ENCODE results near the gene GNGT2.
A peak's percentile ranks its signal among the peaks of the same experiment; 100 is the strongest.

Gene GNGT2

DNA sequence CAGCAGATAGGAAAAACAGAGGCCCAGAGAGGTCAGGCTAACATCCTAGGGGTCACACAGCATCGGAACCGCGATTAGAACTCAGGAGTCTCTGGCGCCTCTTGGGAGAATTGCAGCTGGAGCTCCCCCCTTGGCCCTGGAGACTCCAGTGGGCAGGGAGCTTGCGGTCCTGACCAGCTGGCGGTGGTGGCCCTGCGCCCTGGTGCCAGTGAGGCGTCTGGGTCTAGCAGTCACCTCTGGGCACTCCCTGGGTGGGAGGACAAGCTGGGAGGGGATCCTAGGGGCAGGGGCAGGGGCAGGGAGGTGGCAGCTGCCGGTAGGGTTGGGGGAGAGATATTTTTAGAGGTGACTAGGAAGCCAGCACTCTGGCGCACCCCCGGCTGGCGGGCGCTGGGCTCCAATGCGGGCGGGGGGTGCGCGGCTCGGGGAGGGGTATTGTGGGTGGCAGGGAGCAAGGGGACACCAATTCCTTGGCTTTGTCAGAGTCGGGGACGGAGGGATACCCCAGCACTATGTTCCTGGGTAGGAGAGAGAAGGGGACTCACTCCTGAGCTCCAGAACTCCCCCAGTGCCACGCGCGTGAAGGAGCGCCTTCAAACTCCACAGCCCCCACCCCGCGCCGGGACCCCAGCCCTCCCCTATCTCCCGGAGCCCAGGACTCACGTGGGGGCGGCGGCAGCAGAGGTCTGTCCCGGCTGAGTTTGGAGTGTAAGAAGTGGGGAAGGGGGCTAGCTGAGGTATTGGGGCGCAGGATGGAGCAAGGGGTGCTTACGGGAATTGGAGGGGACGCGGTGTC lies 19.6 kb upstream of the GNGT2 start:
- H3K4me1 ChIP-seq (ENCODE audit: insufficient read depth, low read length): peaks cover 14% of the 10 kb centered on the region
- H2AFZ ChIP-seq (ENCODE audit: low read depth, low read length): peak overlapping the region; percentile 38; the same call in 1 of the 2 replicates
- peak overlapping the region in 1 of 2 experiments; percentile 50; a peak in 2 of 4 replicates for H3K4me3 ChIP-seq (ENCODE audit: low read depth in 1 of 2, low read length in 2 of 2)
- no peaks in the 10 kb centered on the region for H3K36me3 ChIP-seq (ENCODE audit: insufficient read depth, low read length)
- peak overlapping the region; percentile 36 for H3K9ac ChIP-seq (ENCODE audit: low read depth, low read length)
- peak overlapping the region; percentile 73 for H3K4me2 ChIP-seq (ENCODE audit: insufficient read depth, low read length)
- peaks cover 18% of the 10 kb centered on the region for H3K27me3 ChIP-seq (ENCODE audit: insufficient read depth, low read length, poor library complexity)
- H3K9me3 ChIP-seq (ENCODE audit: insufficient read depth, low read length, severe bottlenecking): no peaks in the 10 kb centered on the region
- DNase-seq (no peak), ATAC-seq (ENCODE audit: insufficient read depth, low read depth) (no peak; the same call in 2 of the 3 replicates)
- H3K79me2 ChIP-seq (ENCODE audit: insufficient read depth, low read length): no peaks in the 10 kb centered on the region
- H4K20me1 ChIP-seq (ENCODE audit: insufficient read depth, low read length): peaks cover 4% of the 10 kb centered on the region; the same call in 1 of the 2 replicates
- H3K27ac ChIP-seq (ENCODE audit: low read length): no peak overlapping the region
- TF ChIP-seq, protein P1, sequence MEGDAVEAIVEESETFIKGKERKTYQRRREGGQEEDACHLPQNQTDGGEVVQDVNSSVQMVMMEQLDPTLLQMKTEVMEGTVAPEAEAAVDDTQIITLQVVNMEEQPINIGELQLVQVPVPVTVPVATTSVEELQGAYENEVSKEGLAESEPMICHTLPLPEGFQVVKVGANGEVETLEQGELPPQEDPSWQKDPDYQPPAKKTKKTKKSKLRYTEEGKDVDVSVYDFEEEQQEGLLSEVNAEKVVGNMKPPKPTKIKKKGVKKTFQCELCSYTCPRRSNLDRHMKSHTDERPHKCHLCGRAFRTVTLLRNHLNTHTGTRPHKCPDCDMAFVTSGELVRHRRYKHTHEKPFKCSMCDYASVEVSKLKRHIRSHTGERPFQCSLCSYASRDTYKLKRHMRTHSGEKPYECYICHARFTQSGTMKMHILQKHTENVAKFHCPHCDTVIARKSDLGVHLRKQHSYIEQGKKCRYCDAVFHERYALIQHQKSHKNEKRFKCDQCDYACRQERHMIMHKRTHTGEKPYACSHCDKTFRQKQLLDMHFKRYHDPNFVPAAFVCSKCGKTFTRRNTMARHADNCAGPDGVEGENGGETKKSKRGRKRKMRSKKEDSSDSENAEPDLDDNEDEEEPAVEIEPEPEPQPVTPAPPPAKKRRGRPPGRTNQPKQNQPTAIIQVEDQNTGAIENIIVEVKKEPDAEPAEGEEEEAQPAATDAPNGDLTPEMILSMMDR (IDR thresholded peaks at IDR 0.05; ENCODE audit: borderline replicate concordance, extremely low read depth, low read length, poor library complexity, severe bottlenecking): no peak
- peak; percentile 30 for TF ChIP-seq EZH2 (IDR thresholded peaks at IDR 0.05; ENCODE audit: borderline replicate concordance, low read depth, low read length, severe bottlenecking)

DNA sequence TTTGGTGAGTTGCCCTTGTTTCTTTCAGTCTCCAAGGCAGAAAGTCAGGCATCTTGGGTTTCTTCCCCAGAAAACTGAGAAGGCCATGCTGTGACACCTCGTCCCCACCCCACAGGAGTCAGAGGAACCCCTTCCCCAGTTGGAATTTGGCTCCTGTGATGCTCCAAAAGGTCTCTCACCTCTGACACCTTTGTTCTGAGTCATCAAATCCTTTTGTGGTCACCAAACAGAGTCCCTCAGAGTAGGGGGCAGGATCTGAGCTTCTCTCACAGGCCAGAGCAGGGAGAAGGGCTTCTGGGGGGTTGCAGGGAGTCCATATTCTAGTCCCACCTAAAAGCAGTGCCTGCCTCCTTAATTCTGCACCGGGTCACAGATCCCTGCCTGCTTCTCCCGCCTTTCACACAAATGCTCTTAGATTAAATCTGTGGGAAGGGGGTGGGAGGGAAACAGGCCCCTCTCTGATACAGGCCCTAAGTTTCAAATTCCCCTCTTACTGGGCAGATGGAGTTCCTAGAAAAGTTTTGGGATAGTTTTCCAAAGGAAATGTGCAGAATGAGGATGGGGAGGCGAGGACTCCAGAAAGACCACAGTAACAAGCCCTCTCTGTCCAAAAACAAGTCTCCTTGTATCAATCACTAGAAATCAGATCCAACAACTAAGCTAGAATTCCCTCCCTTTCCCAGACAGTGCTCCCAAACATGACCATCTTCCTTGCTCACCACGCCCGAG lies 18.9 kb upstream of the GNGT2 start:
- no peak for TF ChIP-seq EZH2 (IDR thresholded peaks at IDR 0.05; ENCODE audit: borderline replicate concordance, low read depth, low read length, severe bottlenecking)
- TF ChIP-seq, protein P1 (IDR thresholded peaks at IDR 0.05; ENCODE audit: borderline replicate concordance, extremely low read depth, low read length, poor library complexity, severe bottlenecking): no peak
- no peak for ATAC-seq (ENCODE audit: insufficient read depth, low read depth)
- DNase-seq: no peak
- Histone ChIP-seq H3K9me3 (ENCODE audit: insufficient read depth, low read length, severe bottlenecking) (no peaks in the 10 kb centered on the region), H3K79me2 (ENCODE audit: insufficient read depth, low read length) (no peaks in the 10 kb centered on the region), H2AFZ (ENCODE audit: low read depth, low read length) (no peak overlapping the region), H3K4me3 (ENCODE audit: low read depth in 1 of 2, low read length in 2 of 2) (no peak overlapping the region), H3K27me3 (ENCODE audit: insufficient read depth, low read length, poor library complexity) (peaks cover 18% of the 10 kb centered on the region), H3K36me3 (ENCODE audit: insufficient read depth, low read length) (no peaks in the 10 kb centered on the region), H3K4me1 (ENCODE audit: insufficient read depth, low read length) (peaks cover 14% of the 10 kb centered on the region), H3K4me2 (ENCODE audit: insufficient read depth, low read length) (no peak overlapping the region), H3K27ac (ENCODE audit: low read length) (no peak overlapping the region), H4K20me1 (ENCODE audit: insufficient read depth, low read length) (peaks cover 4% of the 10 kb centered on the region; the same call in 1 of the 2 replicates), H3K9ac (ENCODE audit: low read depth, low read length) (no peak overlapping the region)

DNA sequence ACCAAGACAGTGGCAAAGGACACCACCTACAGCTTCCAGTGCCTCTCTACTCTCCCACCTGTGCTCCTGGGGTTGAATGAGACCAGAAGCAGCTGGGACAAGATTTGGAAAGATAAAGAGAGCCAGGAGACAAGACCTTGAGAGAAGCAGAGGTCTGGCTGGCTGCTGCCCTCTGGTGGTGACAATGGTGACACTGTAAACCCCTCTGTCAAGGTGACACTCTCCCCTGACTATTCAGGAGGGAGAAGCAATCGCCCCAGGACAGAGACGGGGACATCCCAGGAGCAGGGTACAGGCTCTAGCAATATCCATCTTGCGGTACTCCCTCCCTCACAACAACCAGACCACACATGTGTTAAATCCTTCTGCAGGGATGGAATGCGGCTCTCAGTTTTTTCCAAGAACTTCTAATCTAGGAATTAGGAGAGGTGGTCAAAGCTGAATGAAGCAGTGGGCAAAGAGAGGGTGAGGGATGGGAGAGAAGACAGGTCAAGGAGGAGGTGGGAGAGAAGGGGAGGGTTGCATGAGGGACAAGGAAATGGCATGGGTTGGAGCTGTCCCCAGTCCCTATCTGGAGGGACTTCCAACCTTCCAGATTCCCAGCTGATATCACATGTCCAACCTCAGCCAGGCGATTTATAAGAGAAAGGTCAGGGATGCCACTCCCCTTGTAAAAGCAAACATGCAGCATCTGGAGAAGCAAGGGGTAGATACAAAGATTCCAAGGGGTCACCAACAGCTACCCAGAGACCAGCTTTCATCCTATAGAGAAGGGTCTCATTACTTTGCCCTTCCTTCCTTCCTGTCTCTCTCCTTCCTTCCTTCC lies 17.3 kb upstream of the GNGT2 start:
- H3K4me2 ChIP-seq (ENCODE audit: insufficient read depth, low read length): no peak overlapping the region
- H3K4me3 ChIP-seq (ENCODE audit: low read depth in 1 of 2, low read length in 2 of 2): no peak overlapping the region
- peak; percentile 76 for ATAC-seq (ENCODE audit: insufficient read depth, low read depth)

More for the DNA sequence above, 17.3 kb upstream of the GNGT2 start:
- TF ChIP-seq, protein P1 (IDR thresholded peaks at IDR 0.05; ENCODE audit: borderline replicate concordance, extremely low read depth, low read length, poor library complexity, severe bottlenecking): peak; percentile 91
- no peak for TF ChIP-seq EZH2 (IDR thresholded peaks at IDR 0.05; ENCODE audit: borderline replicate concordance, low read depth, low read length, severe bottlenecking)
- H3K27ac ChIP-seq (ENCODE audit: low read length): no peak overlapping the region
- H3K36me3 ChIP-seq (ENCODE audit: insufficient read depth, low read length): peaks cover 2% of the 10 kb centered on the region; the same call in 1 of the 2 replicates
- H3K9me3 ChIP-seq (ENCODE audit: insufficient read depth, low read length, severe bottlenecking): no peaks in the 10 kb centered on the region
- peaks cover 18% of the 10 kb centered on the region for H3K27me3 ChIP-seq (ENCODE audit: insufficient read depth, low read length, poor library complexity)
- peak; percentile 80 for DNase-seq
- H4K20me1 ChIP-seq (ENCODE audit: insufficient read depth, low read length): peaks cover 4% of the 10 kb centered on the region; the same call in 1 of the 2 replicates
- H3K4me1 ChIP-seq (ENCODE audit: insufficient read depth, low read length): peaks cover 14% of the 10 kb centered on the region
- no peak overlapping the region for H3K9ac ChIP-seq (ENCODE audit: low read depth, low read length)
- H3K79me2 ChIP-seq (ENCODE audit: insufficient read depth, low read length): no peaks in the 10 kb centered on the region
- H2AFZ ChIP-seq (ENCODE audit: low read depth, low read length): no peak overlapping the region
